K562 (cell line): Measurements from ENCODE around the gene GZMH.

Experiments
- CTCF ChIP-seq, 3 experiments: IDR thresholded peaks in 2 of 3; conservative IDR thresholded peaks in 1 of 3; 2 replicates each; pipeline ENCODE4 v1.5.1; 2011 to 2012; ENCODE audit warnings: low read length in 3 of 3, mild to moderate bottlenecking in 3 of 3, control low read depth in 2 of 3, improper control_type of control experiment in 1 of 3, inconsistent platforms in 1 of 3, low read depth in 1 of 3, mixed read lengths in 1 of 3, moderate library complexity in 1 of 3; ENCODE audit not compliant: insufficient read depth in 2 of 3
- E2F8 ChIP-seq: fragments of 450-650 bp; IDR thresholded peaks from 2 replicates; pipeline ENCODE4 v1.7.1; 2018; ENCODE audit warnings: mild to moderate bottlenecking, low read depth; ENCODE audit not compliant: partially characterized antibody
- NFIX ChIP-seq: fragments of 250-450 bp; sonication (Bioruptor Pico); IDR thresholded peaks from 2 replicates; pipeline ENCODE4 v1.4.0; 2020; ENCODE audit warnings: low read depth, mild to moderate bottlenecking, moderate library complexity
- POLR2AphosphoS2 ChIP-seq: IDR thresholded peaks from 2 replicates; pipeline ENCODE4 v1.6.1; 2012; ENCODE audit warnings: low read length, improper control_type of control experiment
- SLC30A9 ChIP-seq: fragments of 250-450 bp; sonication (Bioruptor Pico); IDR thresholded peaks from 2 replicates; pipeline ENCODE4 v1.8.0; 2022; ENCODE audit warnings: mild to moderate bottlenecking, moderate library complexity

- TF ChIP-seq CTCF (IDR thresholded peaks at IDR 0.05 in 2 of 3, conservative IDR thresholded peaks at IDR 0.05 in 1 of 3; ENCODE audit: insufficient read depth in 2 of 3, low read depth in 1 of 3, low read length in 3 of 3) (no peak), NFIX (CRISPR knock-in tag) (no peak), E2F8 (no peak), POLR2AphosphoS2 (no peak), SLC30A9 (CRISPR knock-in tag) (no peak)
Observed at GRCh38 chr14:24597403-24597802, 12.1 kb downstream of the GZMH start.
